Epithelial cell of esophagus (primary cell): Measurements from ENCODE around the gene ABHD5.

Source experiments
- DNase-seq: peaks from one replicate; pipeline ENCODE4 v3.0.0; 2010; ENCODE audit warnings: low read depth
- H3K4me3 ChIP-seq: 2 replicates; pipeline ENCODE4 v1.5.1; 2011; ENCODE audit warnings: mild to moderate bottlenecking, low read length, control low read depth
- CTCF ChIP-seq: IDR thresholded peaks from 2 replicates; pipeline ENCODE4 v1.5.1; 2011; ENCODE audit warnings: low read depth, mild to moderate bottlenecking, low read length, control low read depth, inconsistent platforms; ENCODE audit not compliant: insufficient read depth; ENCODE audit errors: missing control alignments

The ABHD5 gene

DNA sequence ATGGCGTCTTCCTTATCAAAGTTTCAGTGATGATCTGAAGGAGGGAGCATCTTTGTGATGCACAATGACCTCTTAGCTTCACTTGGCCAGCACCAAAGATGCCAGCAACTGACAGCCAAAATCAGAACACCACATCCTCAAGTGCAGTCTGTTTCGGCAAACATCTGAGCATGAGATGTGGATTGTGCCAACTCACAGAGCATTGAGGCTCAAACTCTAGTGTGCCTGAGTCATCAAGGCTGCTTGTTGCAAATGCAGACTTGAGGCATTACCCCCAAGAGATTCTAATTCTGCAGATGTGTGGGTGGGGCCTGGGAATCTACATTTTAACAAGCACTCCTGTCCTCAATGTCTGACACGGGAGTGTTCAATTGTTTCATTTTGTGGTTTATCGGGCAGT is 35.8 kb downstream of the ABHD5 start:
- TF ChIP-seq CTCF = no peak
- DNase-seq = no peak
- no peak overlapping the region for H3K4me3 ChIP-seq

DNA sequence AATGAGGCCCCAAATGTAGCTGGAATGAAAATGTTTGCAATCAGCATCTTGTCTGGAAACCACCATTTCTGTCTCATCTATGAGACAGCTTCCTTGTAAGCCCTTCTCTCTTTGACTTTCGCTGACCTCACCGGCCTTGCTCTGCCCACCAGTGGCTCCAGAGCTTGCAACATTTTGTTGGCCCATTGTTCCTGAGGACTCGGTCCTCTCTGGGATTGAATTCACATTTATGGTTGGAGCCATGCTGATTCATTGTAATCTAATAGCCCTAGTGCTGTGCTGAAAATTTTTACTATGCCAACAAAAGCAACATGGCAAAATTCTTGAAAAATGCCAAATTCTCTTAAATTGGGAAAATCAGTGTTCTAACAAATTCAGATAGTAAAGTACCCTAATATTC is 37.2 kb downstream of the ABHD5 start:
- TF ChIP-seq CTCF = no peak

GRCh38 chr3:43728476-43728875 is 37.7 kb downstream of the ABHD5 start:
- TF ChIP-seq CTCF = no peak
- no peak overlapping the region for H3K4me3 ChIP-seq
- DNase-seq = no peak

More for the DNA sequence above, 37.2 kb downstream of the ABHD5 start:
- no peak overlapping the region for H3K4me3 ChIP-seq
- no peak for DNase-seq

- no peak for TF ChIP-seq CTCF
- no peak for DNase-seq
Observed at GRCh38 chr3:43728947-43729346, 38.2 kb downstream of the ABHD5 start.

DNA sequence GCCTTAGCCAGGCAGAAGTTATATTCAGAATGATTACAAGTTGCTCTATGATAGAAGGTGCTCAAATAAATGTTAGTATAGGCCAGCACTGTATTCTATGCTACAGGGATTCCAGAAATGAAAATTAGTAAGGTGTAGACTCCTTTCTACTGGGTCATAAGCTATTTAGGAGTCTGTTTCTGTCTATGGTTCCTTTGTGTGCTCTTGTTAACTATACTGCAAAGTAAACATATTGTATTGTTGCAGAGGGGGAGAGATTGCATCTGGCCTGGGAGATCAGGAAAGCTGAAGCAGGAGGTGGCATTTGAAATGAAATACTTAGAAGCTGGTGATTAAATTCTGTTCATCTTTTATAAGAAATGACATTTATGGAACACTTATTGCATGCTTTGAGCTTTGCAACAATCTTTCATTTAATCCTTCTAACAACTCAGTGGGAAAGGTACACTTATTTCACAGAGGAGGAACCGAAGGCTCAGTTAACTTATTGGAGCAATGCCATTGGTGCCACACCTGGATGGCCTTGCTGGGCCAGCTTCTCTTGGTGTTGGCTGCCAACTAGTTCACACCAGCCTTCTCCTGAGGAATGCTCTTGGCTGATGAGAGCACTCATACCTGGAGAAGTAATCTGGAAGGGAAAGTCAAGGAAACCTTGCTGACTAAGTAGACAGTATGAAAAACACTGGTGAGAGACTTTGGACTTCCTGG is 39.1 kb downstream of the ABHD5 start:
- peak; percentile 42 for DNase-seq
- H3K4me3 ChIP-seq = no peak overlapping the region
- TF ChIP-seq CTCF = no peak

More at GRCh38 chr3:43728947-43729346, 38.2 kb downstream of the ABHD5 start:
- H3K4me3 ChIP-seq = no peak overlapping the region

- no peak overlapping the region for H3K4me3 ChIP-seq
- peak; percentile 65 for DNase-seq
- TF ChIP-seq CTCF = no peak
Observed at GRCh38 chr3:43732747-43733425, 42.1 kb downstream of the ABHD5 start.
